WTC11 (cell line): Measurements from ENCODE around the gene PCBP3. TPM values are rescaled to one million over a fixed set of nuclear protein-coding genes. Genes with fewer than 3 reads are reported as not detected.

Experiments used
- ATAC-seq: fragments of 200-7000 bp; cut with Tn5 transposase; 2 replicates; pipeline ENCODE4 v1.10.0; 2021; ENCODE audit warnings: mild to moderate bottlenecking, moderate library complexity
- CTCF ChIA-PET: fragments of 300-600 bp; sonication (Branson Sonifier 250); formaldehyde crosslinking; loops from one replicate; lab custom pipeline; 2021; ENCODE audit warnings: antibody characterized with exemption; lab: Charles Lee
- POLR2A ChIA-PET: fragments of 350-600 bp; sonication (Branson Sonifier 250); formaldehyde crosslinking; loops from one replicate; lab custom pipeline; 2021; ENCODE audit warnings: antibody characterized with exemption; lab: Charles Lee
- DNase-seq: peaks from one replicate; pipeline ENCODE4 v3.0.0; 2021; ENCODE audit warnings: low spot score
- H3K27ac Mint-ChIP-seq: 2 replicates; pipeline ENCODE4 v1.8.0; 2021; ENCODE audit warnings: mixed read lengths
- H3K27me3 Mint-ChIP-seq: 2 replicates; pipeline ENCODE4 v1.8.0; 2021; ENCODE audit warnings: low read depth, mild to moderate bottlenecking, moderate library complexity, mixed read lengths
- H3K36me3 Mint-ChIP-seq: 2 replicates; pipeline ENCODE4 v1.8.0; 2021; ENCODE audit warnings: mixed read lengths
- H3K4me1 Mint-ChIP-seq: 2 replicates; pipeline ENCODE4 v1.8.0; 2022; ENCODE audit warnings: mixed read lengths
- H3K4me3 Mint-ChIP-seq: 2 replicates; pipeline ENCODE4 v1.8.0; 2021; ENCODE audit warnings: mild to moderate bottlenecking, moderate library complexity, mixed read lengths
- H3K9me3 Mint-ChIP-seq: 2 replicates; pipeline ENCODE4 v1.8.0; 2021; ENCODE audit warnings: mixed read lengths
- EMX1 ChIP-seq: fragments of 250-450 bp; sonication (Bioruptor Pico); IDR thresholded peaks from 2 replicates; pipeline ENCODE4 v1.8.0; 2021; ENCODE audit warnings: mild to moderate bottlenecking
- FOXJ3 ChIP-seq: sonication (generic); formaldehyde crosslinking; IDR thresholded peaks from 2 replicates; pipeline ENCODE4 v1.9.0; 2021; ENCODE audit warnings: missing genetic modification reagents, mild to moderate bottlenecking, borderline replicate concordance
- FOXK1 ChIP-seq: sonication (generic); formaldehyde crosslinking; IDR thresholded peaks from 2 replicates; pipeline ENCODE4 v1.8.0; 2022; ENCODE audit warnings: mild to moderate bottlenecking, moderate library complexity, missing genetic modification reagents
- FOXP1 ChIP-seq: sonication (generic); formaldehyde crosslinking; IDR thresholded peaks from 2 replicates; pipeline ENCODE4 v1.8.0; 2022; ENCODE audit warnings: missing genetic modification reagents, mild to moderate bottlenecking, moderate library complexity, borderline replicate concordance
- HMGA2 ChIP-seq: fragments of 250-450 bp; sonication (Bioruptor Pico); IDR thresholded peaks from 2 replicates; pipeline ENCODE4 v1.4.0; 2021; ENCODE audit warnings: mild to moderate bottlenecking, moderate library complexity
- NFATC4 ChIP-seq: fragments of 250-450 bp; sonication (Bioruptor Pico); IDR thresholded peaks from 2 replicates; pipeline ENCODE4 v1.9.0; 2021; ENCODE audit warnings: mild to moderate bottlenecking
- NFE2L1 ChIP-seq: sonication (generic); formaldehyde crosslinking; IDR thresholded peaks from 2 replicates; pipeline ENCODE4 v1.8.1; 2023; ENCODE audit warnings: missing genetic modification reagents
- NR2C2 ChIP-seq: sonication (generic); formaldehyde crosslinking; IDR thresholded peaks from 2 replicates; pipeline ENCODE4 v1.8.0; 2022; ENCODE audit warnings: mild to moderate bottlenecking, missing genetic modification reagents
- RELA ChIP-seq: sonication (generic); formaldehyde crosslinking; IDR thresholded peaks from 2 replicates; pipeline ENCODE4 v1.8.1; 2022; ENCODE audit warnings: missing genetic modification reagents, mild to moderate bottlenecking, borderline replicate concordance
- SMAD4 ChIP-seq: sonication (generic); formaldehyde crosslinking; IDR thresholded peaks from 2 replicates; pipeline ENCODE4 v1.8.0; 2022; ENCODE audit warnings: mild to moderate bottlenecking, missing genetic modification reagents
- SOX15 ChIP-seq: fragments of 250-450 bp; sonication (Bioruptor Pico); IDR thresholded peaks from 2 replicates; pipeline ENCODE4 v1.9.0; 2021; ENCODE audit warnings: mild to moderate bottlenecking
- ZNF219 ChIP-seq: sonication (generic); formaldehyde crosslinking; IDR thresholded peaks from 2 replicates; pipeline ENCODE4 v1.8.0; 2023; ENCODE audit warnings: missing genetic modification reagents, mild to moderate bottlenecking, borderline replicate concordance
- ZNF396 ChIP-seq: fragments of 250-450 bp; sonication (Bioruptor Pico); IDR thresholded peaks from 2 replicates; pipeline ENCODE4 v1.8.0; 2021; ENCODE audit warnings: mild to moderate bottlenecking, moderate library complexity, borderline replicate concordance
- total RNA-seq: library from RNA; stranded (reverse); gene quantifications from 3 replicates; pipeline ENCODE4 v1.2.3, GENCODE V29; 2021
- TF ChIP-seq, protein P1 (sequence below): sonication (generic); formaldehyde crosslinking; IDR thresholded peaks from 2 replicates; pipeline ENCODE4 v1.8.0; 2022; ENCODE audit warnings: missing genetic modification reagents
- TF ChIP-seq, protein P2 (sequence below): sonication (generic); formaldehyde crosslinking; IDR thresholded peaks from 2 replicates; pipeline ENCODE4 v1.8.1; 2022; ENCODE audit warnings: mild to moderate bottlenecking, missing genetic modification reagents, moderate library complexity, borderline replicate concordance
- TF ChIP-seq, protein P3 (sequence below): fragments of 250-450 bp; sonication (Bioruptor Pico); conservative IDR thresholded peaks from 2 replicates; pipeline ENCODE4 v1.9.0; 2021; ENCODE audit warnings: mild to moderate bottlenecking
- TF ChIP-seq, protein P4 (sequence below): sonication (generic); formaldehyde crosslinking; IDR thresholded peaks from 2 replicates; pipeline ENCODE4 v1.8.0; 2022; ENCODE audit warnings: mild to moderate bottlenecking, missing genetic modification reagents
- TF ChIP-seq, protein P5 (sequence below): sonication (generic); formaldehyde crosslinking; IDR thresholded peaks from 2 replicates; pipeline ENCODE4 v1.8.0; 2023; ENCODE audit warnings: missing genetic modification reagents, mild to moderate bottlenecking, borderline replicate concordance

Gene PCBP3
- total RNA-seq, 1 experiment from 2014 or later, result 8.5 TPM

DNA sequence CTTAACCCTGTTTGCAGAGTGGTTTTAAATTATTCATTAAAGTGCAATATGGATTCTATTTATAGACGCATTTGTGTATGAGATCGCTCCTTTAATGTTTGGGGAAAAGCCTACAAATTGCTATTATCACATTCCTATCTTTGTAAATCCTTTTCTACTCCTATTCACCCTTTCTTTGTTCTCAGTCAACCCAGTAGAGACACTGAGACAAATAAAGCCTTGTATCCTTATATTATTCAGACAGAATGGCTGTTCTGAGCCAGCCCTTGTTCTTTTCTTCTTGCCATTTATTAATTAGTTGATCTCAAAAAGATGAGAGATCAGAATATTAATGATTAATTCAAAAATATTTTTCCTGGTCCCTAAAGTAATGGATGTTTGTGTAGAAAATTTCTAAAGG is 8.4 kb downstream of the PCBP3 start:
- TF ChIP-seq NFE2L1, result no peak
- no peak for TF ChIP-seq NR2C2 (CRISPR knock-in tag)
- TF ChIP-seq, protein P1, sequence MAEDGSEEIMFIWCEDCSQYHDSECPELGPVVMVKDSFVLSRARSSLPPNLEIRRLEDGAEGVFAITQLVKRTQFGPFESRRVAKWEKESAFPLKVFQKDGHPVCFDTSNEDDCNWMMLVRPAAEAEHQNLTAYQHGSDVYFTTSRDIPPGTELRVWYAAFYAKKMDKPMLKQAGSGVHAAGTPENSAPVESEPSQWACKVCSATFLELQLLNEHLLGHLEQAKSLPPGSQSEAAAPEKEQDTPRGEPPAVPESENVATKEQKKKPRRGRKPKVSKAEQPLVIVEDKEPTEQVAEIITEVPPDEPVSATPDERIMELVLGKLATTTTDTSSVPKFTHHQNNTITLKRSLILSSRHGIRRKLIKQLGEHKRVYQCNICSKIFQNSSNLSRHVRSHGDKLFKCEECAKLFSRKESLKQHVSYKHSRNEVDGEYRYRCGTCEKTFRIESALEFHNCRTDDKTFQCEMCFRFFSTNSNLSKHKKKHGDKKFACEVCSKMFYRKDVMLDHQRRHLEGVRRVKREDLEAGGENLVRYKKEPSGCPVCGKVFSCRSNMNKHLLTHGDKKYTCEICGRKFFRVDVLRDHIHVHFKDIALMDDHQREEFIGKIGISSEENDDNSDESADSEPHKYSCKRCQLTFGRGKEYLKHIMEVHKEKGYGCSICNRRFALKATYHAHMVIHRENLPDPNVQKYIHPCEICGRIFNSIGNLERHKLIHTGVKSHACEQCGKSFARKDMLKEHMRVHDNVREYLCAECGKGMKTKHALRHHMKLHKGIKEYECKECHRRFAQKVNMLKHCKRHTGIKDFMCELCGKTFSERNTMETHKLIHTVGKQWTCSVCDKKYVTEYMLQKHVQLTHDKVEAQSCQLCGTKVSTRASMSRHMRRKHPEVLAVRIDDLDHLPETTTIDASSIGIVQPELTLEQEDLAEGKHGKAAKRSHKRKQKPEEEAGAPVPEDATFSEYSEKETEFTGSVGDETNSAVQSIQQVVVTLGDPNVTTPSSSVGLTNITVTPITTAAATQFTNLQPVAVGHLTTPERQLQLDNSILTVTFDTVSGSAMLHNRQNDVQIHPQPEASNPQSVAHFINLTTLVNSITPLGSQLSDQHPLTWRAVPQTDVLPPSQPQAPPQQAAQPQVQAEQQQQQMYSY, result no peak
- no peak for TF ChIP-seq FOXK1 (CRISPR knock-in tag)
- TF ChIP-seq, protein P2, sequence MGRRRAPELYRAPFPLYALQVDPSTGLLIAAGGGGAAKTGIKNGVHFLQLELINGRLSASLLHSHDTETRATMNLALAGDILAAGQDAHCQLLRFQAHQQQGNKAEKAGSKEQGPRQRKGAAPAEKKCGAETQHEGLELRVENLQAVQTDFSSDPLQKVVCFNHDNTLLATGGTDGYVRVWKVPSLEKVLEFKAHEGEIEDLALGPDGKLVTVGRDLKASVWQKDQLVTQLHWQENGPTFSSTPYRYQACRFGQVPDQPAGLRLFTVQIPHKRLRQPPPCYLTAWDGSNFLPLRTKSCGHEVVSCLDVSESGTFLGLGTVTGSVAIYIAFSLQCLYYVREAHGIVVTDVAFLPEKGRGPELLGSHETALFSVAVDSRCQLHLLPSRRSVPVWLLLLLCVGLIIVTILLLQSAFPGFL (CRISPR knock-in tag), result no peak
- no peak for TF ChIP-seq SMAD4 (CRISPR knock-in tag)
- TF ChIP-seq, protein P3, sequence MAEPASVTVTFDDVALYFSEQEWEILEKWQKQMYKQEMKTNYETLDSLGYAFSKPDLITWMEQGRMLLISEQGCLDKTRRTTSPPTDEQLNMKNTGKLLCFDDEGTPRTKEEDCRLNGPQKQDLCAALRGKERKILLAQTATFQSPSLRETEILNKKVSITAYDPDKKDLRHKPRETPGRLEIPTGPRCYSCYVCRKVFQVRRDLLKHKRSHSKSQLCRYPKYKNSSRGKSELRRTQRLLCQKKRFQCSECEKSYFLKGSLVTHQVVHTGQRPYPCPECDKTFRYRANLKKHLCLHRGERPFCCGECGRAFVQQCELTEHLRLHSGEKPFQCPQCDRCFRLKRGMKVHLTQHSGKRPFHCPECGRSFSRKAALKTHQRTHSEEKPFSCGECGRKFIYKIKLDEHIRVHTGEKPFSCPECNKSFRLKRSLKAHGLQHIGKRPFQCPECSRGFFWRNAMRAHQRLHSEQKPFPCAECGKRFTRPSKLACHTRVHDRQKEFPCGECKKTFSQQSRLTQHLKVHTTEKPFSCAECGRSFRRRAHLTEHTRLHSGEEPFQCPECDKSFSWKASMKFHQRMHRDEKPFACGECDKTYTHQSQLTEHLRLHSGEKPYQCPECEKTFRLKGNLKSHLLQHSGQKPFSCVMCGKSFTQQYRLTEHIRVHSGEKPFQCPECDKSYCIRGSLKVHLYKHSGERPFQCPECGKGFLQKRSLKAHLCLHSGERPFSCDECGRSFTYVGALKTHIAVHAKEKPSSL (CRISPR knock-in tag), result no peak
- no peak for TF ChIP-seq ZNF219 (CRISPR knock-in tag)
- TF ChIP-seq EMX1 (CRISPR knock-in tag), result no peak
- TF ChIP-seq RELA (CRISPR knock-in tag), result no peak
- no peak for TF ChIP-seq FOXP1 (CRISPR knock-in tag)
- no peak for TF ChIP-seq SOX15 (CRISPR knock-in tag)
- TF ChIP-seq FOXJ3 (CRISPR knock-in tag), result no peak
- TF ChIP-seq, protein P4, sequence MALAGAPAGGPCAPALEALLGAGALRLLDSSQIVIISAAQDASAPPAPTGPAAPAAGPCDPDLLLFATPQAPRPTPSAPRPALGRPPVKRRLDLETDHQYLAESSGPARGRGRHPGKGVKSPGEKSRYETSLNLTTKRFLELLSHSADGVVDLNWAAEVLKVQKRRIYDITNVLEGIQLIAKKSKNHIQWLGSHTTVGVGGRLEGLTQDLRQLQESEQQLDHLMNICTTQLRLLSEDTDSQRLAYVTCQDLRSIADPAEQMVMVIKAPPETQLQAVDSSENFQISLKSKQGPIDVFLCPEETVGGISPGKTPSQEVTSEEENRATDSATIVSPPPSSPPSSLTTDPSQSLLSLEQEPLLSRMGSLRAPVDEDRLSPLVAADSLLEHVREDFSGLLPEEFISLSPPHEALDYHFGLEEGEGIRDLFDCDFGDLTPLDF (CRISPR knock-in tag), result no peak
- TF ChIP-seq, protein P5, sequence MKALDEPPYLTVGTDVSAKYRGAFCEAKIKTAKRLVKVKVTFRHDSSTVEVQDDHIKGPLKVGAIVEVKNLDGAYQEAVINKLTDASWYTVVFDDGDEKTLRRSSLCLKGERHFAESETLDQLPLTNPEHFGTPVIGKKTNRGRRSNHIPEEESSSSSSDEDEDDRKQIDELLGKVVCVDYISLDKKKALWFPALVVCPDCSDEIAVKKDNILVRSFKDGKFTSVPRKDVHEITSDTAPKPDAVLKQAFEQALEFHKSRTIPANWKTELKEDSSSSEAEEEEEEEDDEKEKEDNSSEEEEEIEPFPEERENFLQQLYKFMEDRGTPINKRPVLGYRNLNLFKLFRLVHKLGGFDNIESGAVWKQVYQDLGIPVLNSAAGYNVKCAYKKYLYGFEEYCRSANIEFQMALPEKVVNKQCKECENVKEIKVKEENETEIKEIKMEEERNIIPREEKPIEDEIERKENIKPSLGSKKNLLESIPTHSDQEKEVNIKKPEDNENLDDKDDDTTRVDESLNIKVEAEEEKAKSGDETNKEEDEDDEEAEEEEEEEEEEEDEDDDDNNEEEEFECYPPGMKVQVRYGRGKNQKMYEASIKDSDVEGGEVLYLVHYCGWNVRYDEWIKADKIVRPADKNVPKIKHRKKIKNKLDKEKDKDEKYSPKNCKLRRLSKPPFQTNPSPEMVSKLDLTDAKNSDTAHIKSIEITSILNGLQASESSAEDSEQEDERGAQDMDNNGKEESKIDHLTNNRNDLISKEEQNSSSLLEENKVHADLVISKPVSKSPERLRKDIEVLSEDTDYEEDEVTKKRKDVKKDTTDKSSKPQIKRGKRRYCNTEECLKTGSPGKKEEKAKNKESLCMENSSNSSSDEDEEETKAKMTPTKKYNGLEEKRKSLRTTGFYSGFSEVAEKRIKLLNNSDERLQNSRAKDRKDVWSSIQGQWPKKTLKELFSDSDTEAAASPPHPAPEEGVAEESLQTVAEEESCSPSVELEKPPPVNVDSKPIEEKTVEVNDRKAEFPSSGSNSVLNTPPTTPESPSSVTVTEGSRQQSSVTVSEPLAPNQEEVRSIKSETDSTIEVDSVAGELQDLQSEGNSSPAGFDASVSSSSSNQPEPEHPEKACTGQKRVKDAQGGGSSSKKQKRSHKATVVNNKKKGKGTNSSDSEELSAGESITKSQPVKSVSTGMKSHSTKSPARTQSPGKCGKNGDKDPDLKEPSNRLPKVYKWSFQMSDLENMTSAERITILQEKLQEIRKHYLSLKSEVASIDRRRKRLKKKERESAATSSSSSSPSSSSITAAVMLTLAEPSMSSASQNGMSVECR (CRISPR knock-in tag), result no peak
- TF ChIP-seq ZNF396 (CRISPR knock-in tag), result no peak
- no peak for TF ChIP-seq HMGA2 (CRISPR knock-in tag)
- TF ChIP-seq NFATC4, result no peak
- H3K4me3 Mint-ChIP-seq, result no peak overlapping the region
- ChIA-PET CTCF (interaction anchor here (0.7 kb wide), 1 partner anchor 96 kb away, joined by 3 read pairs; no protein-coding TSS in a partner anchor), POLR2A (no interaction called here)
- H3K27me3 Mint-ChIP-seq, result peaks cover 11% of the 10 kb centered on the region
- no peaks in the 10 kb centered on the region for H3K4me1 Mint-ChIP-seq
- H3K36me3 Mint-ChIP-seq, result peaks cover 7% of the 10 kb centered on the region
- DNase-seq (no peak), ATAC-seq (no peak)
- peaks cover 27% of the 10 kb centered on the region for H3K9me3 Mint-ChIP-seq
- no peak overlapping the region for H3K27ac Mint-ChIP-seq
